Calu3 (cell line): ENCODE measurements around the gene AFAP1L2. TPM values are rescaled to one million over a fixed set of nuclear protein-coding genes. Genes with fewer than 3 reads are reported as not detected.

ENCODE experiments used
- BruUV-seq: library from RNA; stranded (reverse); fragments of 400-500 nt; replicated peaks from 2 replicates; lab custom pipeline; 2021; lab: Mats Ljungman, UMichigan
- CTCF ChIA-PET: fragments of 300-600 bp; sonication (Branson Sonifier 250); formaldehyde crosslinking; loops from one replicate; lab custom pipeline; 2022; ENCODE audit warnings: antibody characterized with exemption; lab: Charles Lee
- DNase-seq: peaks from one replicate; pipeline ENCODE4 v3.0.0; 2022
- H3K27ac Mint-ChIP-seq: one replicate; pipeline ENCODE4 v1.8.0; 2022; ENCODE audit warnings: mixed read lengths; ENCODE audit not compliant: unreplicated experiment
- H3K27me3 Mint-ChIP-seq: one replicate; pipeline ENCODE4 v1.8.0; 2022; ENCODE audit warnings: mixed read lengths; ENCODE audit not compliant: unreplicated experiment
- H3K36me3 Mint-ChIP-seq: one replicate; pipeline ENCODE4 v1.8.0; 2022; ENCODE audit warnings: mild to moderate bottlenecking, moderate library complexity, mixed read lengths; ENCODE audit not compliant: insufficient read depth, unreplicated experiment
- H3K4me1 Mint-ChIP-seq: one replicate; pipeline ENCODE4 v1.8.0; 2022; ENCODE audit warnings: mild to moderate bottlenecking, low read depth, mixed read lengths; ENCODE audit not compliant: unreplicated experiment
- H3K4me3 Mint-ChIP-seq: one replicate; pipeline ENCODE4 v1.8.0; 2022; ENCODE audit warnings: mild to moderate bottlenecking, low read depth, moderate library complexity, mixed read lengths; ENCODE audit not compliant: unreplicated experiment
- H3K9me3 Mint-ChIP-seq: one replicate; pipeline ENCODE4 v1.8.0; 2022; ENCODE audit warnings: low read depth, mixed read lengths; ENCODE audit not compliant: unreplicated experiment
- intact Hi-C: fragments of 100-400 bp; cut with micrococcal nuclease; formaldehyde crosslinking; loops from one replicate; pipeline ENCODE4 v1.10.0; 2022; ENCODE audit not compliant: unreplicated experiment
- total RNA-seq: library from RNA; stranded (reverse); gene quantifications from 2 replicates; pipeline ENCODE4 v1.2.3, GENCODE V29; 2022
- TF ChIP-seq, protein P1 (sequence below): fragments of 200-600 bp; IDR thresholded peaks from one replicate; pipeline ENCODE4 v1.8.0; 2022; ENCODE audit warnings: antibody characterized with exemption; ENCODE audit not compliant: unreplicated experiment

AFAP1L2 gene
- total RNA-seq, 1 experiment from 2014 or later: 0.76 TPM

DNA sequence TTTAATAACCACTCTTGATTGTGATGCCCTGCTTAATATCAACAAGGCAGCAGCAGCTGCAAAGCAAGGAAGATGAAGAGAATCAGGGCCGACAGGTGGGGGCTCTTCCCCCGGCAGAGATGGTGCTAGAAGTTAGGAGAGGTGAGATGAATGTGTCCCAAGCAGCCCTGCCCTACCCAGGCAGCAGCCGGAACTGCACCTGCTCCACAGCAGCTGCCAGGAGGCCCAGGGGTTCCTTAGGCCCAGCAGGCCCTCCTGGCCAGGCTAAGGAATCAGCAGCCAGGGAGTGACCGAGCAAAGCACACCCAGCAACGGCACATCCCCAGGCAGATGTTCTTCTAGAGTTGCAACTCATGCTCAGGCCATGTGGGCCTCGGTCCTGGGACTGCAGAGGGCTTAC is 17.9 kb downstream of the AFAP1L2 start:
- TF ChIP-seq, protein P1, sequence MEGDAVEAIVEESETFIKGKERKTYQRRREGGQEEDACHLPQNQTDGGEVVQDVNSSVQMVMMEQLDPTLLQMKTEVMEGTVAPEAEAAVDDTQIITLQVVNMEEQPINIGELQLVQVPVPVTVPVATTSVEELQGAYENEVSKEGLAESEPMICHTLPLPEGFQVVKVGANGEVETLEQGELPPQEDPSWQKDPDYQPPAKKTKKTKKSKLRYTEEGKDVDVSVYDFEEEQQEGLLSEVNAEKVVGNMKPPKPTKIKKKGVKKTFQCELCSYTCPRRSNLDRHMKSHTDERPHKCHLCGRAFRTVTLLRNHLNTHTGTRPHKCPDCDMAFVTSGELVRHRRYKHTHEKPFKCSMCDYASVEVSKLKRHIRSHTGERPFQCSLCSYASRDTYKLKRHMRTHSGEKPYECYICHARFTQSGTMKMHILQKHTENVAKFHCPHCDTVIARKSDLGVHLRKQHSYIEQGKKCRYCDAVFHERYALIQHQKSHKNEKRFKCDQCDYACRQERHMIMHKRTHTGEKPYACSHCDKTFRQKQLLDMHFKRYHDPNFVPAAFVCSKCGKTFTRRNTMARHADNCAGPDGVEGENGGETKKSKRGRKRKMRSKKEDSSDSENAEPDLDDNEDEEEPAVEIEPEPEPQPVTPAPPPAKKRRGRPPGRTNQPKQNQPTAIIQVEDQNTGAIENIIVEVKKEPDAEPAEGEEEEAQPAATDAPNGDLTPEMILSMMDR: no peak
- DNase-seq: no peak
- intact Hi-C loops: no loop called here
- H3K9me3 Mint-ChIP-seq: no peaks in the 10 kb centered on the region
- BruUV-seq: no TSS peak
- H3K27me3 Mint-ChIP-seq: peaks cover 21% of the 10 kb centered on the region
- H3K4me3 Mint-ChIP-seq: no peak overlapping the region
- no peaks in the 10 kb centered on the region for H3K36me3 Mint-ChIP-seq
- CTCF ChIA-PET: no interaction called here
- H3K27ac Mint-ChIP-seq: no peak overlapping the region
- H3K4me1 Mint-ChIP-seq: peaks cover 35% of the 10 kb centered on the region

DNA sequence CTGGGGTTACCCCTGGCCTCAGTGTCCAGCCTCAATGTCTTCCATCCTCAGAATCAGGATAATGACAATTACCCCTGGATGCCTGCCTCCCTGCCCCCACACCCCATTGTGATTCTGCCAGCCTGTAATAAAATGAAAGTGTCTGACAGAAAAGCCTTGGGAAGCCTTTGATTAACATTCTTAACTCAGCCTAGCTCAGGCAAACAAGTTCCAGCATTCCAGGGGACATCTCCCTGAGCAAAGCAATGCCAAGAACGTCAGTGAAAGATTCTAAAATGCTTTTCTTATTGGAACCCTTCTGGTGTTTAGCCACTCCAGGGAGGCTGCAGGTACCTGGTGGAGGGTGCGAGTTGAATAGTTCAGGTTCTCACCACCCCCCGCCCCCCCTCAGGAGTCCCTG is 18.7 kb downstream of the AFAP1L2 start:
- Mint-ChIP-seq H3K9me3 (no peaks in the 10 kb centered on the region), H3K27ac (no peak overlapping the region), H3K4me1 (peaks cover 27% of the 10 kb centered on the region), H3K36me3 (no peaks in the 10 kb centered on the region), H3K4me3 (no peak overlapping the region), H3K27me3 (peaks cover 30% of the 10 kb centered on the region)
- CTCF ChIA-PET: no interaction called here
- intact Hi-C loops: no loop called here
- no peak for DNase-seq
- no TSS peak for BruUV-seq
- TF ChIP-seq, protein P1: no peak

DNA sequence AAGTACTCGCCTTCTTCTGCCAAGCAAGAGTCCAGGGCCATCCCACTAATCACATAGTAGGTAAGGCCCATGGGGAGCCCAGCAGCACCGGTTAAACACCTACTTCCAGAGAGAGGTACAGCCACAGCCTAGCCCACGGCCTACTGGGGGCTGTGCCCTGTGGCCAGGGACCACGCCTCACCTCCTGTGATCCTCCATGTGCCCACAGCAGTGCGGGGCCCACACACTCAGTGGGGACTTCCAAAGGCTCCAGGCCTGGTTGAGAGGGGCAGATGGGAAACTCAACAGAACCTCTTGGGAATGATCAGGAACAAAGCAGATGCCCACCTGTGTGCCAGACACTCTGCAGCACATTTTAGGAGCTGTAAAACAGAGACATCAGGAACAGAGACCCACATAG is 19.7 kb downstream of the AFAP1L2 start:
- Mint-ChIP-seq H3K4me1 (peaks cover 18% of the 10 kb centered on the region), H3K9me3 (no peaks in the 10 kb centered on the region), H3K27ac (no peak overlapping the region), H3K27me3 (peaks cover 36% of the 10 kb centered on the region), H3K4me3 (no peak overlapping the region), H3K36me3 (no peaks in the 10 kb centered on the region)
- TF ChIP-seq, protein P1: no peak
- no TSS peak for BruUV-seq
- intact Hi-C loops: no loop called here
- CTCF ChIA-PET: no interaction called here
- DNase-seq: no peak

DNA sequence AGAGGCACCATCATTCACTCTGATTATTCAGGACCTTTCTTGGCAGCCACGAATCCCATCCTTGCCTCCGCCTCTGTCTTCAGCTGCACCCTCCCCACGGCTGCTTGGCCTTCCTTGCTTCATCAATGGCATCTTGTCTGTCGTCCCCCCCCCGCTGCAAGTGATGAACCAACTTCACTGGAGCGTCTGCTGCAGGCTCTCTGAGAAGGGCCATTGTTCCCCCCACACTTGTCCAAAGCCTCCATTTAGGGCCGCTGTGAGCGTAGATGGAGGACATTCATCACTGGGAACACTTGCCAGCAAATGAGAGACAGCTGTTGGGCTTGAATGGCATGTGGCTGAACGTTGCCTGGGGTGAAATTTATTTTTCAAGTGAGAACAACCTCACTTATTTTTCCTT is 20.1 kb downstream of the AFAP1L2 start:
- no peaks in the 10 kb centered on the region for H3K9me3 Mint-ChIP-seq
- intact Hi-C loops: no loop called here
- H3K27me3 Mint-ChIP-seq: peaks cover 36% of the 10 kb centered on the region
- no TSS peak for BruUV-seq
- TF ChIP-seq, protein P1: no peak
- H3K36me3 Mint-ChIP-seq: no peaks in the 10 kb centered on the region
- CTCF ChIA-PET: interaction anchor here (0.6 kb wide), 1 partner anchor 424 kb away, joined by 3 read pairs; no protein-coding TSS in a partner anchor
- no peak for DNase-seq
- no peak overlapping the region for H3K27ac Mint-ChIP-seq
- peaks cover 14% of the 10 kb centered on the region for H3K4me1 Mint-ChIP-seq
- H3K4me3 Mint-ChIP-seq: no peak overlapping the region
